Right renal pelvis (tissue), 4 donors: ENCODE measurements around the gene SHC1. TPM values are rescaled to one million over a fixed set of nuclear protein-coding genes. Genes with fewer than 3 reads are reported as not detected.
A peak's percentile ranks its signal among the peaks of the same experiment; 100 is the strongest.

Experiments
- DNase-seq, 4 donors: peaks; one replicate each; pipeline ENCODE4 v3.0.0-alpha.2; 2013; ENCODE audit warnings: low read depth in 4 of 4, low spot score in 3 of 4, missing footprints in 1 of 4
- polyA plus RNA-seq, 4 donors: library from polyadenylated mRNA; unstranded; fragments of 120-200 nt; gene quantifications; one replicate each; pipeline ENCODE4 v1.2.1, GENCODE V29; 2013; ENCODE audit not compliant: insufficient read length in 4 of 4

Gene SHC1
- polyA plus RNA-seq, 4 donors = 87.1 to 89.4 (median 88.0) TPM

DNA sequence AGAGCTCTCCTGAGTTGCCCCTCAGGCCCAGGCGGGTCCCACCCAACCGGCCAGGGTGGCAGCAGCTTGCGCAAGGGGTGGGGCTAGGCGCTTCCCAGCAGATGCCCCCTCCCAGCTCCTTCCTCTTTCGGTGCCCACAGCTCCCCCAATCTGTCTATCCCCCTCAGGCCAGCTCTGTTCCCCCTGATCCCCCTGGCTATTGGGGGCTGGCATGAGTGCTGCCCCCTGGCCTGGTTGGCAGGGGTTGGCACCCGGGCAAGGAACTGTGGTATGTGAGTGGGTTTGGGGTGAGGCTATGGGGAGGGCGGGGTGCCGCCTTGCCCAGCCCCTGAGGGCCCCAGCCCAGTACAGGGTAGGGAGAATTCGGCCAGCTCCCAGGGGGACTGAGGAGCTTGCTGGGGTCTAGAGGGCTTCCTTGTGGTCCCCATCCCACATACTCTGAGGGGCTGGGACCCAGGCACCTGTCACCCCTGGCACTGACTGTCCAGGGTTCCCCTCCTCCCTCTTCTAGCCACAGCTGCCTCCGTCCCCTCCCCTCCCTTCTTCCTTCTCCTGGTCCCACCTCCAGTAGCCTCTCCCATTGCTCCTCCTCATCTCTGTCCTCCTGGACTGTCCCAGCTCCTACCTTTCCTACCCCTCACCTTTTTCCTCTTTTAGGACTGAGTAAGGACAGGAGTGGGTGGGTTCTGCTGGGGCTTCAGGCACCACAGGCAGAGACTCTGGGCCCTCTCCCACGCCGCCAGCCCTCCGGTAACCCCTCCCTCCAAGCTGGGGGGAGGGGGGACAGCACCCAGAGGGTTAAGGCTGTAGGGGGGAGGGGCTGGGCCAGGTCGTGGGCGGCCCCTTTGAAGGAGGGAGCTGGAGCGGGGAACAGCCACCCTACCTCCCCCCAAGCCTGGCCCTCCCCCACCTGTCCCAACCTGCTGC is 37.7 kb upstream of the SHC1 start:
- no peak for DNase-seq

DNA sequence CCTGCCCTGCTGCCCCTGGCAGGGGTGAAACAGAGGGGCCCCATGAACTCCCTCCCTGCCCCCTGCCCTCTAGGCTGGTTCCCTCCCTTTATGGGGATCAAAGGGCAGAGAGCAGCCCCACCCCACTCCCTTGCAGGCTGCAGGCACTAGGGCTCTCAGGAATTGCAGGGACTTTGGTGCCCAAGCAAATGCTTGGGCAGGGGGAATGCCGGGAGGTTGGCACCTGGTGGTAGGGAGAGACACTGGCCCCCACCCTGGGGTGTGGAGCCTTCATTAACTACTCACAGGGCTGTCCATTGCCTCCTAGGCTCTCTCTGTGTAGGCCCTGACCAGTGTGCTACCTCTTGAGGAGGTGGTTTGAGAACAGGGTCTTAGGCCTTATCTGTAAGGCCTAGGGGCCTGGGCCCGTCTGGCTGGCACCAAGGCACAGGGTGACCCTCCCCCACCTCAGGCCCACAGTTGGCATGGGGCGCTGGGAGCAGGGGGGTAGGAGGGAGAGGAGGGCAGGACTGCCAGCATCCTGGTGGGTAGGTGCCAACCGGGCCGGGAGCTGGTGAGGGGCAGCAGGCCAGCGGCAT is 36.8 kb upstream of the SHC1 start:
- DNase-seq = no peak

DNA sequence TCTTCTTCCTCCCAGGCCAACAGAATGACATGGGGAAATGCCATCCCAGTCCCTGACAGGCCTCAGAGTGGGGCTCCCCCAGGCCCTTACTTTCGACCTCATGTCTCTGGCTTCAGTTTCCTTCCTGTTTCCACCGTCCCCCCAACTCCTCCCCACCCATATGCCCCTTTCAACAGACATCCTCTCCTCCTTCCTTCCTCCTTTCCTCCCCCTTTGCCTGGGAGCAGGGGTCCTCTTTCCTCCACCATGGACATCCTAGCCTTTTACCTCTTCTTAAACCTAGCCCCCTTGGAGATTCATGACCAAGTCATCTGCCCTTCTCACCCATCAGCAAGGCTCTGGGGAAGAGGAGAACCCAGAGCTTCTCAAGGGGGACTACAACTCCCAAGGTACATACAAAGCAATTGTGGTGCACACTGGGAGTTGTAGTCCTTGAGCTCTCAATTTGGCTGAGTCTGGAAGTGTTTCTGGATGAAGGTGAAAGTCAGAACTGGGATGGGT is 36.1 kb upstream of the SHC1 start:
- DNase-seq = no peak

GRCh38 chr1:155005076-155006011 is 34.8 kb upstream of the SHC1 start:
- no peak for DNase-seq

DNA sequence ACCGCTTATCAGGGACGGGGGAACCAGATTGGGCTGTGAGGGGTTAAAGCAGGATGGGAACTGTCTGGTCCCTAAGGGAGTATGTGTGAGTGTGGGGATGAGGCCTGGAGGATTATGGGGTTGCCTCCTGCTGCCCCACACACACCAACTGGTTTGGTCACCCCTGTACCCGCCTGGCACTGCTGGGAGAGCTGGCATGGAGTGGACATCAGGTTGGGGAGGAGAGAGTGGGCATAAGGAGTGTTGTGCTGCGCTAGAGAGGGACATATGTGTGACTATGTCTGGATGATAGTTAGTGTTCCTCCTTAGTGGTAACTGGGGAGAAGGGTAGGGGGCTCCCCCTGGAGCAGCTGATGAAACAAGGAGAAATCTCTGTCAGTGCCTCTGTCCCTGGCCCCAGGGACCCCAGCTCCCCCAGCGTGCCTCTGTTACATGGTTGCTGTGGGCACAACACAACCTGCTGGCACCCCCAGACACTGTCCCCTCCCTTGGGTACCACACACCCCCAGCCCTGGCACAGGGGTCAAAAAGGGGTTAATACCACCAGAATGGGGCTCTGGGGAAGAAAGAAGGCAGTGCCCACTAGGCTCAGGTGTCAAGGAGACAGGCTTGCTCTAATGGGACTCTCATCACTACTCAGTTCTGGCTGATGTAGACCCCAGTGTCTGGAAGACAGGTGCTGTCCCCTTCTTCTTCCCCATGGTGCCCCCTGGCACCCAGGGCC is 34.0 kb upstream of the SHC1 start:
- DNase-seq = no peak

DNA sequence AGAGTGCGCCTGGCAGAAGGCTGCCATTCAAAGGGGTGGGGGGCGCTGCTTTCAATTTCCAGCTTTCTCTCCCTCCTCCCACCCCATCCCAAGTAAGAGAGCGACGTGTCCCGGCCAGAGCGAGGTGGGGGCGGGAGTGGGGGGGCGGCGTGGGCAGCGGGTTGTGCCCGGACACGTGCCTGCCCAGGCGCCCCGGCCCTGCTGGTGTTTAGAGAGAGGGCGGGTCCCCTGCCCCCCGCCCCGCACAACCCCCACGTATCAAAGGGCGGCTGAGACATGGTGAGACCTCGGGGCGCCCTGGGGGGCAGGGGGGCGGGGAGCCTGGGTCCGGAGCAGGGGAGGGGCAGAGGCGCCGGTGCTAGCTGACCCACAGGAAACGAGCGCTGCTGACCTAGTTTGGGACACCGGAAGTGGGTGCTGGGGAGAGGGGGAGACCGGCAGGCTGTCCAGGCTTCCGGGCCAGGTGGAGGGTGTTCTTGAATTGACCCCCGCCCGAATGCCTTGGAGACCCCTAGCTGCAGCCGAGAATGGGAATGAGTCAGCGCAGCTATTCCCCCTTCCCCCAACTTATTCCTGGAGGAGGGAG is 33.3 kb upstream of the SHC1 start:
- no peak for DNase-seq

- DNase-seq = no peak
These were observed 32.7 kb upstream of the SHC1 start for GRCh38 chr1:155003227-155003765.

DNA sequence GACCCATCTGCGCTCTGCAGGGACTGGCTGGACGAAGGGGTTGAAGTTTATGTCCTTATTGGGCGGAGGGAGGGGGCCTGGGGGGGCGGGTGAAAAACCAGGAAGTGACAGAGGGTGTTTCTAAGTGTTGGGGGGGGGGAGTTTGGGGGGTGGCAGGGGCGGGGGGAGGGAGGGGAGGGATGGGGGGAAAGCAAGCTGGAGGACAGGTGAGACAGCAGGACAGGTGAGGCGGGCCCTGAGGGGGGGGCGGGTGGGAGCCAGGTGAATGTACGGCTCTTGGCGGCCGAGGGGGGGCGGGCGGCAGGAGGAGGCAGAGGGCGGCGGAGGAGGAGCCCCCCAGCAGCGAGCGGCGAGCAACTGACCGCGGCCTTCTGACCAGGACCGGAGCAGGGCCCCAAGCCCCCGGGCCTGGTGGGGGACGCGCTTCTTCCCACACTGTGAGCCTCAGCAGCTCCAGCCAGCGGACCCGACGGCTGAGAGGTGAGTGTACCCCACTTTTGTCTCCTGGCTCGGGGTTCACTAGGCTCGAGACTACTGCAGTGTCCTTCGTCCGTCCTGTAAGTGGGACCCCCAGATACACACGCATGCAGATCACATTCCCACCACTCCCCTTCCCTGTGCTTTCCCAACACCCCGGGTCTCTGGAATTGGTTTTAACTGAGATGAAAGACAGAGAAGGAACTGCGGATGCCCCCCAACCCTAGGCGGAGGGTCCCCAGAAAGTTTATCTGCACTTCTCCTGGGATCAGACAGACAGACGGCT is 32.1 kb upstream of the SHC1 start, which contains the start of gene ZBTB7B:
Gene ZBTB7B, plus strand, starts transcription at position 339 of the 763 bp plus-strand sequence. CDS start 11,859 bp downstream, outside the sequence.
- DNase-seq = no peak

- DNase-seq = peak; percentile 97 to 99 (median 98)
These were observed 31.3 kb upstream of the SHC1 start for GRCh38 chr1:155001675-155002463.

DNA sequence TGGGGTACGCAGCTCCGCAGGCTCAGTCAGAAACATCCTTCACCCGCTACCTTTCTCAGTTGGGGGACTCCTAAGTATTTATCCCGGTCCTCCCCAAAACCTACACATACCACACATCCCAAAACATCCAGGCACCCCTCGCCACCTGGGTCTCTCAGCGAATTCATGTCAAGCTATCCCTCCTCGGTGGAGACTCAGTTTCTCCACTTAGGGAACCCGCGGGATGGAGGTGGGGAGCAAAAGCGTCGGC is 30.8 kb upstream of the SHC1 start:
- DNase-seq = no peak

DNA sequence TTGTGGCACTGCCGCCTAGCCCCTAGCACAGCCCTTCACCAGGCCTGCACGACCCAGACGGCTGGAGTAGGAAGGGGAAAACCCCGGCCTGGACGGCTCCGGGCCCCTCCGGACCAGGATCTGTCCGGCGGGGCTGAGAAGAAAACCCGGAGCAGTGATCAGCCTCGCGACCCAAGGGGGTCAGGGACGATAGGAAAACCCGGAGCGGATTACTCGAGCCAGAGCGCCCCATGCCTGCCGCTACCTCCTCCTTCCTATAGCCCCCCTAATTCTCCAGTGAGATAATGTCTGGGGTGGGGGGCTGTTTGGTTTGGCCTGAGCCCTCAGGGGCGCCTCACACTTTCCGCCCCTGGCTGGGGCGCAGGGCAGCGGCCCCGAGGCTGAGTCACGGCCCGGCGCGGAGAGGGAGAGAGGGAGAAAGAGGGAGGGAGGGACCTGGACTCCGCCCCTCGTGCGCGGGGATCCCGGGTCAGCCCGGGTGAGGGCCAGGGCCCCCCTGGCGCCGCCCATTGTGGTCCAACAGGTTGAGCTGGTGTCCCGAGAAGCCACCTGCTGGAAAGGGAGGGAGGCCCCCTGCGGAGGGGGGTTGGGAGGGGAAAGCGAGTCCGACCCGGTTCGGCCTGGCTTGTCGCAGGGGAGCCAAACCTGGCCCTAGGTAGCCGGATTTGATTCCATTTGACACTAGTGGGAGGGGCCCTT is 30.3 kb upstream of the SHC1 start:
- DNase-seq = peak; percentile 87 to 92 (median 89)

DNA sequence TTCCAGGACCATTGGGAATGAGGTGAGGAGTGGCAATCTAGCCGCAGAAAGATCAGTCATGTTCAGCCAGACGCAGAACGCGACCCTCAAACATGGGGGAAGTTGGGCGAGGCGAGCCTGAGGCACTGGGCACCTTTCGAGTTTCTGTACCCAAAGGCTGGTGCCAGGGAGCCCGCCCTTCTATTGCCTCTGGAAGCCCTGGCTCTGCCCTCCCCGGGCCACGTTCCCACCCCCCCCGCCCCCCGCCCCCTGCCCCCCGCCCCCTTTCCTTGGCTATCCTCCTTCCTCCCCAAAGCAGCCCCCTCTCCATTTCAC is 29.8 kb upstream of the SHC1 start:
- no peak for DNase-seq

GRCh38 chr1:154999571-155000410 is 29.2 kb upstream of the SHC1 start:
- no peak for DNase-seq

- no peak for DNase-seq
These were observed 28.4 kb upstream of the SHC1 start for GRCh38 chr1:154998818-154999570.

GRCh38 chr1:154998201-154998780 is 27.7 kb upstream of the SHC1 start:
- no peak for DNase-seq
